ENCODE results near the gene XRCC3. TPM values are rescaled to one million over a fixed set of nuclear protein-coding genes. Genes with fewer than 3 reads are reported as not detected.

Gene XRCC3
- total RNA-seq, 1 experiment from 2014 or later, result 61.3 TPM

DNA sequence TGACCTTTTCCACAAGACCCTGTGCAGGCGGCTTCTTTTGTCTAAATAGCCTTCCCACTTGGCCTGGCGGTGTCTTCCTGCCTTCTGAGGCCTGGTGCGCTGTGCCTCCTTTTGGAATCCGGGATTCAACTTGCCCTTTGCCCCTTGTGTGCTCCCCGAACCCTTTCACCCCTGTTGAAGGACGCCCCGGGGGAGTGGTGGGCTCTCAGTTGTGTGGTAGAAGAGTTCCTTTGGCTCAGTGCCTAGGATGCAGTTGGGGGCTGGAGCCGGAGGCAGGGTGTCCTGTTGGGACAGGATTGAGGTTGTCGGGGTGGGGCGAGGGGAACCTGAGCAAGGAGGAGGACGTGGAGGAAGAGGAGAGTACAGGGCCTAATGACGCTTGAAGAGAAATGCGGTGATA is 51.7 kb downstream of the XRCC3 start:
- ChIA-PET POLR2A (ENCODE audit: unreplicated experiment) (no interaction called here), CTCF (no interaction called here)
- no peak for ATAC-seq
- intact Hi-C loops (cut with micrococcal nuclease), result no loop called here
- Histone ChIP-seq H3K9me3 (ENCODE audit: low read length) (no peaks in the 10 kb centered on the region), H3K4me2 (ENCODE audit: low read length) (no peak overlapping the region), H3K36me3 (ENCODE audit: low read depth, low read length) (peaks cover 52% of the 10 kb centered on the region), H3K9me2 (replicated peaks; ENCODE audit: low read length) (no peaks in the 10 kb centered on the region), H3K9ac (ENCODE audit: low read length) (no peak overlapping the region), H3K4me3 (ENCODE audit: low read length) (no peak overlapping the region), H3K27me3 (ENCODE audit: low read length) (no peaks in the 10 kb centered on the region), H3K4me1 (ENCODE audit: insufficient read depth, low read length) (no peaks in the 10 kb centered on the region; the same call in 1 of the 2 replicates), H3F3A (ENCODE audit: low read length, unreplicated experiment) (no peaks in the 10 kb centered on the region), H3K79me2 (ENCODE audit: low read length) (peaks cover 47% of the 10 kb centered on the region), H2AFZ (ENCODE audit: low read length) (no peak overlapping the region), H3K27ac (ENCODE audit: low read length) (no peak overlapping the region), H4K20me1 (ENCODE audit: low read length) (peaks cover 17% of the 10 kb centered on the region)
- BruUV-seq (replicated peaks), result no TSS peak
- no peak for TF ChIP-seq EZH2phosphoT487 (IDR thresholded peaks at IDR 0.05; ENCODE audit: borderline replicate concordance, low read length)
- TF ChIP-seq, protein P1, sequence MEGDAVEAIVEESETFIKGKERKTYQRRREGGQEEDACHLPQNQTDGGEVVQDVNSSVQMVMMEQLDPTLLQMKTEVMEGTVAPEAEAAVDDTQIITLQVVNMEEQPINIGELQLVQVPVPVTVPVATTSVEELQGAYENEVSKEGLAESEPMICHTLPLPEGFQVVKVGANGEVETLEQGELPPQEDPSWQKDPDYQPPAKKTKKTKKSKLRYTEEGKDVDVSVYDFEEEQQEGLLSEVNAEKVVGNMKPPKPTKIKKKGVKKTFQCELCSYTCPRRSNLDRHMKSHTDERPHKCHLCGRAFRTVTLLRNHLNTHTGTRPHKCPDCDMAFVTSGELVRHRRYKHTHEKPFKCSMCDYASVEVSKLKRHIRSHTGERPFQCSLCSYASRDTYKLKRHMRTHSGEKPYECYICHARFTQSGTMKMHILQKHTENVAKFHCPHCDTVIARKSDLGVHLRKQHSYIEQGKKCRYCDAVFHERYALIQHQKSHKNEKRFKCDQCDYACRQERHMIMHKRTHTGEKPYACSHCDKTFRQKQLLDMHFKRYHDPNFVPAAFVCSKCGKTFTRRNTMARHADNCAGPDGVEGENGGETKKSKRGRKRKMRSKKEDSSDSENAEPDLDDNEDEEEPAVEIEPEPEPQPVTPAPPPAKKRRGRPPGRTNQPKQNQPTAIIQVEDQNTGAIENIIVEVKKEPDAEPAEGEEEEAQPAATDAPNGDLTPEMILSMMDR (conservative IDR thresholded peaks at IDR 0.05; ENCODE audit: low read depth, low read length), result no peak
- no peak for TF ChIP-seq EZH2 (IDR thresholded peaks at IDR 0.05; ENCODE audit: low read length, unreplicated experiment)
- no peak for DNase-seq

DNA sequence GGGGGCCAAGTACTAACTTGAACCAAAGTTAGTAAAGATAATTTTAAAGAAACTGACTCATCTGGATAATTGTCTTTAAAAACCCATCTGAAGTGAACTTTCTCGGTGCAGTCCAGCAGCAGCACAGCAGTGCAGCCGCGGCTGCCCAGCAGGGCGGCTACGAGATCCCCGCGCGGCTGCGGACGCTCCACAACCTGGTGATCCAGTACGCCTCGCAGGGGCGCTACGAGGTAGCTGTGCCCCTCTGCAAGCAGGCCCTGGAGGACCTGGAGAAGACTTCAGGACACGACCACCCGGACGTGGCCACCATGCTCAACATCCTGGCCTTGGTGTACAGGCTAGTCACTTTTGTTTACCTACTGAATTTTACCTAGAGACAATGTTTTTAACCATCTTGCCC is 52.7 kb downstream of the XRCC3 start:
- no peak for ATAC-seq
- Histone ChIP-seq H3K27me3 (ENCODE audit: low read length) (no peaks in the 10 kb centered on the region), H3K9me2 (replicated peaks; ENCODE audit: low read length) (no peaks in the 10 kb centered on the region), H3F3A (ENCODE audit: low read length, unreplicated experiment) (no peaks in the 10 kb centered on the region), H3K4me2 (ENCODE audit: low read length) (no peak overlapping the region), H3K4me1 (ENCODE audit: insufficient read depth, low read length) (no peaks in the 10 kb centered on the region; the same call in 1 of the 2 replicates), H3K36me3 (ENCODE audit: low read depth, low read length) (peaks cover 49% of the 10 kb centered on the region), H3K9me3 (ENCODE audit: low read length) (no peaks in the 10 kb centered on the region), H2AFZ (ENCODE audit: low read length) (no peak overlapping the region), H4K20me1 (ENCODE audit: low read length) (peaks cover 17% of the 10 kb centered on the region), H3K27ac (ENCODE audit: low read length) (no peak overlapping the region), H3K9ac (ENCODE audit: low read length) (no peak overlapping the region), H3K79me2 (ENCODE audit: low read length) (peaks cover 45% of the 10 kb centered on the region), H3K4me3 (ENCODE audit: low read length) (no peak overlapping the region)
- ChIA-PET CTCF (no interaction called here), POLR2A (ENCODE audit: unreplicated experiment) (no interaction called here)
- TF ChIP-seq EZH2 (IDR thresholded peaks at IDR 0.05; ENCODE audit: low read length, unreplicated experiment) (no peak), EZH2phosphoT487 (IDR thresholded peaks at IDR 0.05; ENCODE audit: borderline replicate concordance, low read length) (no peak)
- TF ChIP-seq, protein P1 (conservative IDR thresholded peaks at IDR 0.05; ENCODE audit: low read depth, low read length), result no peak
- DNase-seq, result no peak
- intact Hi-C loops (cut with micrococcal nuclease), result no loop called here
- no TSS peak for BruUV-seq (replicated peaks)

DNA sequence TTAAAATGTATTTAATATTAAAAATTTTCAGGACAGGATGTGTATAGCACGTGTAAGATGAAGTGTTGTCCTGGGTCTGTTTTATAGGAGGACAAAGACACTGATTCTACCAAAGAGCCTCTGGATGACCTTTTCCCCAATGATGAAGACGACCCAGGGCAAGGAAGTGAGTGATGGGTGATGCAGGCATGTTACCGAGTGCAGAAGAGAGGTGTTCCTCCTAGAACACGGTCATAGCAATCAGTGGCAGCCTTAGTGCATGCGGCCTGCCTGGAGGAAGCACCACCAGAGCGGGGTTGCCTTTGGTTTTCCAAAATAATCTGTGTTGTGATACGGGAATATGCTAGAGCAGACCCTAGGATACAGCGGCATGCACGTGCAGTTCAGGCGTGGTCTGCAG is 53.2 kb downstream of the XRCC3 start:
- no peaks in the 10 kb centered on the region for H3K27me3 ChIP-seq (ENCODE audit: low read length)
- peak; percentile 51; the same call in 1 of the 2 replicates for ATAC-seq
- no peak overlapping the region for H3K4me2 ChIP-seq (ENCODE audit: low read length)
- POLR2A ChIA-PET (ENCODE audit: unreplicated experiment), result no interaction called here
- no peak overlapping the region for H3K4me3 ChIP-seq (ENCODE audit: low read length)
- H3K36me3 ChIP-seq (ENCODE audit: low read depth, low read length), result peaks cover 53% of the 10 kb centered on the region
- no peaks in the 10 kb centered on the region for H3K9me2 ChIP-seq (replicated peaks; ENCODE audit: low read length)
- no peaks in the 10 kb centered on the region for H3F3A ChIP-seq (ENCODE audit: low read length, unreplicated experiment)
- H3K9ac ChIP-seq (ENCODE audit: low read length), result no peak overlapping the region
- no peak overlapping the region for H3K27ac ChIP-seq (ENCODE audit: low read length)
- no peak for DNase-seq
- intact Hi-C loops (cut with micrococcal nuclease), result no loop called here
- no peak for TF ChIP-seq EZH2phosphoT487 (IDR thresholded peaks at IDR 0.05; ENCODE audit: borderline replicate concordance, low read length)
- no peaks in the 10 kb centered on the region; the same call in 1 of the 2 replicates for H3K4me1 ChIP-seq (ENCODE audit: insufficient read depth, low read length)
- no peaks in the 10 kb centered on the region for H3K9me3 ChIP-seq (ENCODE audit: low read length)
- H3K79me2 ChIP-seq (ENCODE audit: low read length), result peaks cover 43% of the 10 kb centered on the region
- no peak overlapping the region for H2AFZ ChIP-seq (ENCODE audit: low read length)
- peaks cover 17% of the 10 kb centered on the region for H4K20me1 ChIP-seq (ENCODE audit: low read length)
- CTCF ChIA-PET, result no interaction called here
- BruUV-seq (replicated peaks), result no TSS peak
